ENCODE data around the gene P2RY2. TPM values are rescaled to one million over a fixed set of nuclear protein-coding genes. Genes with fewer than 3 reads are reported as not detected.

The P2RY2 gene
- total RNA-seq, 1 experiment from 2014 or later: 22.5 TPM

DNA sequence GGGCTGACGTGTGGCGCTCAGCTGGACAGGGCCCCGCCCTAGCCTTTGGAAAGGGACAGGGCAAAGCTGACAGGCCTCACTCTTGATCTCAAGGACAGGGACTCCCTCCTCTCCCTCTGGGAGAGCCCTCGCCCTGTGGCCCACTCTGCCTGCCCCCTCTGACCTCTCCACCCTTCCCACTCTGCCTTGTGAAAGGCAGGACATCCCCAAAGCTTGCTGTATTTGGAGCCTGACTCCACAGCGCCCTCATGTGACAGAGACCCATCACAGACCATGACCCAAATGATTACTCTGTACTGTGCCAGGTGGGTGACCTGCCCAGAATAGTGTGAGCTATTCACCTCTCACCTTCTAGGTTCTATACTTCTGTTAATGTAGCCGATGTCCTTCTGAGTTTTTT lies 18.8 kb downstream of the P2RY2 start:
- ChIA-PET CTCF (interaction anchor here (0.6 to 1.7 kb wide), 12 partner anchors 12 to 514 kb away, joined by 3 to 10 read pairs (median 4); no protein-coding TSS in a partner anchor), POLR2A (ENCODE audit: unreplicated experiment) (interaction anchor here (0.9 kb wide), 1 partner anchor 234 kb away, joined by 5 read pairs; no protein-coding TSS in a partner anchor)
- Histone ChIP-seq H3K27ac (no peak overlapping the region), H3K79me2 (ENCODE audit: low read depth) (no peaks in the 10 kb centered on the region), H2AFZ (no peak overlapping the region), H3K9me3 (ENCODE audit: insufficient read depth, low read depth) (no peaks in the 10 kb centered on the region), H3K4me1 (replicated peaks; ENCODE audit: insufficient read depth) (peaks cover 48% of the 10 kb centered on the region), H3K27me3 (ENCODE audit: insufficient read depth, low read depth) (no peaks in the 10 kb centered on the region), H3K36me3 (ENCODE audit: low read depth) (no peaks in the 10 kb centered on the region), H3K4me3 (no peak overlapping the region), H3K9me2 (ENCODE audit: insufficient read depth) (no peaks in the 10 kb centered on the region; the same call in 1 of the 2 replicates), H3K4me2 (no peak overlapping the region), H3F3A (ENCODE audit: insufficient read depth, low read depth) (peaks cover 5% of the 10 kb centered on the region; the same call in 1 of the 2 replicates), H4K20me1 (ENCODE audit: insufficient read depth) (no peaks in the 10 kb centered on the region)
- no TSS peak for BruUV-seq (replicated peaks)
- TF ChIP-seq EZH2 (IDR thresholded peaks at IDR 0.05; ENCODE audit: low read depth): no peak
- TF ChIP-seq, protein P1, sequence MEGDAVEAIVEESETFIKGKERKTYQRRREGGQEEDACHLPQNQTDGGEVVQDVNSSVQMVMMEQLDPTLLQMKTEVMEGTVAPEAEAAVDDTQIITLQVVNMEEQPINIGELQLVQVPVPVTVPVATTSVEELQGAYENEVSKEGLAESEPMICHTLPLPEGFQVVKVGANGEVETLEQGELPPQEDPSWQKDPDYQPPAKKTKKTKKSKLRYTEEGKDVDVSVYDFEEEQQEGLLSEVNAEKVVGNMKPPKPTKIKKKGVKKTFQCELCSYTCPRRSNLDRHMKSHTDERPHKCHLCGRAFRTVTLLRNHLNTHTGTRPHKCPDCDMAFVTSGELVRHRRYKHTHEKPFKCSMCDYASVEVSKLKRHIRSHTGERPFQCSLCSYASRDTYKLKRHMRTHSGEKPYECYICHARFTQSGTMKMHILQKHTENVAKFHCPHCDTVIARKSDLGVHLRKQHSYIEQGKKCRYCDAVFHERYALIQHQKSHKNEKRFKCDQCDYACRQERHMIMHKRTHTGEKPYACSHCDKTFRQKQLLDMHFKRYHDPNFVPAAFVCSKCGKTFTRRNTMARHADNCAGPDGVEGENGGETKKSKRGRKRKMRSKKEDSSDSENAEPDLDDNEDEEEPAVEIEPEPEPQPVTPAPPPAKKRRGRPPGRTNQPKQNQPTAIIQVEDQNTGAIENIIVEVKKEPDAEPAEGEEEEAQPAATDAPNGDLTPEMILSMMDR (conservative IDR thresholded peaks at IDR 0.05): peak; percentile 89
- peak; percentile 65 to 66 for DNase-seq
- intact Hi-C loops (cut with micrococcal nuclease; ENCODE audit: unreplicated experiment): loop anchor here (1.0 to 5.0 kb wide), 2 partner anchors 19 to 315 kb away; partner anchors contain the start of gene P2RY2

DNA sequence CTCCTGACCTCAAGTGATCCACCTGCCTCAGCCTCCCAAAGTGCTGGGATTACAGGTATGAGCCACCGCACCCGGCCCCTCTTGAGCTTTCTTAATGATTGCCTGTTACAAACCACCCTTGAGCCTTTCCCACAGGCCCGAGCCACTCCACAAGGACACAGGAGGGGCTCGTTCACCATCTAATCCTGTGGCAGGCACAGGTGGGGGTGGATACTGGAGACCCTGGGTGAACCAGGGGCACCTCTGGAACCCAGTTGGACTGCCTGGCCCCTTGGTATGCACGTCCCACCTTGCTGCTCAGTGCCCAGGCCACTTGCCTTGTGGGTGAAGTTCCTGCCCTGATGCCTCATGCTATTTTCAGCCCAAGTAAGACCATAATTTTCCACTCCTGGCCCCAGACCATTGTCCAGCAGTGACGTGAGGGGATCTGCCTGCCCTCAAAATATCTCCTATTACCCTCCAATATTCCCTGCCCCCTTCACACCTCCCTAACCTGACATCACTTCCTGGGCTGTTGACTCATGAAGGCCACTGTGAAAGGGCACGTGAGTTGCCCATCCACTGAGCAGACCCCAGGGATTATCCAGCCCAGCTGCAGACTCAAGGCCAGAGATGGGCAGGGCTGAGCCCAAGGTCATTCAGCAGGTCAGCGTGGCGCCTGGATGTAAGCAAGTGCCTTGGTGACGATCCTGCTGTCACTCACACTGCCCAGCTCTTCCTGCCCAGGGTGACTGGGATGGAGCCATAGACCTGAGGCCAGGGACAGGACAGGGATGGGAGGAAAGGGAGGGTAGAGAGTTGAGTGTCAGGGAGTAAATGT lies 19.6 kb downstream of the P2RY2 start:
- no peaks in the 10 kb centered on the region for H3K36me3 ChIP-seq (ENCODE audit: low read depth)
- DNase-seq: no peak
- intact Hi-C loops (cut with micrococcal nuclease; ENCODE audit: unreplicated experiment): loop anchor here (1.0 to 5.0 kb wide), 2 partner anchors 19 to 315 kb away; partner anchors contain the start of gene P2RY2
- POLR2A ChIA-PET (ENCODE audit: unreplicated experiment): interaction anchor here (0.6 to 0.9 kb wide), 2 partner anchors 45 to 233 kb away, joined by 3 to 5 read pairs; no protein-coding TSS in a partner anchor
- no peak for TF ChIP-seq EZH2 (IDR thresholded peaks at IDR 0.05; ENCODE audit: low read depth)
- TF ChIP-seq, protein P1 (conservative IDR thresholded peaks at IDR 0.05): no peak
- 0 out of 2 replicates have a peak overlapping the region, but pooled peaks have one; percentile 4 for H3K27ac ChIP-seq
- CTCF ChIA-PET: interaction anchor here (0.6 to 1.7 kb wide), 10 partner anchors 13 to 515 kb away, joined by 3 to 10 read pairs (median 4); no protein-coding TSS in a partner anchor
- H4K20me1 ChIP-seq (ENCODE audit: insufficient read depth): no peaks in the 10 kb centered on the region
- H3K79me2 ChIP-seq (ENCODE audit: low read depth): no peaks in the 10 kb centered on the region
- H2AFZ ChIP-seq: no peak overlapping the region
- no peaks in the 10 kb centered on the region for H3K9me3 ChIP-seq (ENCODE audit: insufficient read depth, low read depth)
- H3K4me2 ChIP-seq: no peak overlapping the region
- H3F3A ChIP-seq (ENCODE audit: insufficient read depth, low read depth): peaks cover 5% of the 10 kb centered on the region; the same call in 1 of the 2 replicates
- no TSS peak for BruUV-seq (replicated peaks)
- H3K9me2 ChIP-seq (ENCODE audit: insufficient read depth): no peaks in the 10 kb centered on the region; the same call in 1 of the 2 replicates
- peaks cover 54% of the 10 kb centered on the region for H3K4me1 ChIP-seq (replicated peaks; ENCODE audit: insufficient read depth)
- no peak overlapping the region for H3K4me3 ChIP-seq
- H3K27me3 ChIP-seq (ENCODE audit: insufficient read depth, low read depth): no peaks in the 10 kb centered on the region

DNA sequence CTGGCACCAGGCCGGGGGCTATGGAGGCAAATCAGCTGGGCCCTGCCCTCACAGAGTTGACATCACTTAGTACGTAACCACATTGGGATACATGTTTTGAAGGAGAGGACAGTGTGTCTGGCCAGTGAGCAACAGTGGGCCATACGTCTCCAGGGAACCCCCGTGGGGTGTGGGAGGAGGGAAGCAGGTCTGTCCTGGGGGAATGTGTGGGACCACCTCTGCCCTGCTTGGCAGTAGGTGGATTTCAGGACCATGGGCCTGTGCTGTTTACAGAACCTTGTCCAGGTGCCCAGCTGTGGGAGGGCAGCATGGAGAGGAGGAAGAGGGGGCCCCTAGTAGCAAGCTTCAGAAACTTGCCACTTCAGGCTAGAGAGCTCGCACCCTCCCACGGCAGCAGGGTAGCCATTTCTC lies 21.0 kb downstream of the P2RY2 start:
- Histone ChIP-seq H3K27ac (no peak overlapping the region), H3K9me3 (ENCODE audit: insufficient read depth, low read depth) (no peaks in the 10 kb centered on the region), H3K79me2 (ENCODE audit: low read depth) (no peaks in the 10 kb centered on the region), H3K4me3 (no peak overlapping the region), H3K27me3 (ENCODE audit: insufficient read depth, low read depth) (no peaks in the 10 kb centered on the region), H3K36me3 (ENCODE audit: low read depth) (no peaks in the 10 kb centered on the region), H3K4me1 (replicated peaks; ENCODE audit: insufficient read depth) (peaks cover 54% of the 10 kb centered on the region), H2AFZ (no peak overlapping the region), H4K20me1 (ENCODE audit: insufficient read depth) (no peaks in the 10 kb centered on the region), H3K4me2 (no peak overlapping the region), H3F3A (ENCODE audit: insufficient read depth, low read depth) (peaks cover 10% of the 10 kb centered on the region; the same call in 1 of the 2 replicates), H3K9me2 (ENCODE audit: insufficient read depth) (no peaks in the 10 kb centered on the region; the same call in 1 of the 2 replicates)
- ChIA-PET POLR2A (ENCODE audit: unreplicated experiment) (interaction anchor here (0.6 kb wide), 1 partner anchor 517 kb away, joined by 13 read pairs; no protein-coding TSS in a partner anchor), CTCF (interaction anchor here (0.6 to 2.2 kb wide), 2 partner anchors 50 to 345 kb away, joined by 3 to 6 read pairs; no protein-coding TSS in a partner anchor)
- intact Hi-C loops (cut with micrococcal nuclease; ENCODE audit: unreplicated experiment): loop anchor here (5.0 kb wide), 1 partner anchor 317 kb away; no protein-coding TSS in a partner anchor
- no TSS peak for BruUV-seq (replicated peaks)
- TF ChIP-seq EZH2 (IDR thresholded peaks at IDR 0.05; ENCODE audit: low read depth): no peak
- TF ChIP-seq, protein P1 (conservative IDR thresholded peaks at IDR 0.05): no peak
- DNase-seq: no peak

All from PC-9 (cell line).